Adipocyte (in vitro differentiated cells): ENCODE results near the gene CPA3.

Experiments
- DNase-seq: peaks from one replicate; pipeline ENCODE4 v3.0.0-alpha.2; 2015; ENCODE audit warnings: low read depth
- H3K27me3 ChIP-seq: replicated peaks from 2 replicates; pipeline ENCODE4 v1.7.0; 2013; ENCODE audit warnings: mild to moderate bottlenecking, low read length, moderate library complexity; ENCODE audit not compliant: control insufficient read depth, insufficient read depth
- H3K36me3 ChIP-seq: 2 replicates; pipeline ENCODE4 v1.7.0; 2013; ENCODE audit warnings: low read length, mild to moderate bottlenecking, moderate library complexity; ENCODE audit not compliant: control insufficient read depth, insufficient read depth, severe bottlenecking
- H3K4me1 ChIP-seq: 2 replicates; pipeline ENCODE4 v1.7.0; 2013; ENCODE audit warnings: mild to moderate bottlenecking, low read length, moderate library complexity; ENCODE audit not compliant: control insufficient read depth, insufficient read depth
- H3K4me3 ChIP-seq: 2 replicates; pipeline ENCODE4 v1.7.0; 2013; ENCODE audit warnings: mild to moderate bottlenecking, low read length, moderate library complexity
- H3K9ac ChIP-seq: 2 replicates; pipeline ENCODE4 v1.7.0; 2013; ENCODE audit warnings: mild to moderate bottlenecking, low read length, moderate library complexity
- H3K9me3 ChIP-seq: 2 replicates; pipeline ENCODE4 v1.7.0; 2013; ENCODE audit warnings: mild to moderate bottlenecking, low read length, moderate library complexity; ENCODE audit not compliant: control insufficient read depth

Gene CPA3, protein sequence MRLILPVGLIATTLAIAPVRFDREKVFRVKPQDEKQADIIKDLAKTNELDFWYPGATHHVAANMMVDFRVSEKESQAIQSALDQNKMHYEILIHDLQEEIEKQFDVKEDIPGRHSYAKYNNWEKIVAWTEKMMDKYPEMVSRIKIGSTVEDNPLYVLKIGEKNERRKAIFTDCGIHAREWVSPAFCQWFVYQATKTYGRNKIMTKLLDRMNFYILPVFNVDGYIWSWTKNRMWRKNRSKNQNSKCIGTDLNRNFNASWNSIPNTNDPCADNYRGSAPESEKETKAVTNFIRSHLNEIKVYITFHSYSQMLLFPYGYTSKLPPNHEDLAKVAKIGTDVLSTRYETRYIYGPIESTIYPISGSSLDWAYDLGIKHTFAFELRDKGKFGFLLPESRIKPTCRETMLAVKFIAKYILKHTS

DNA sequence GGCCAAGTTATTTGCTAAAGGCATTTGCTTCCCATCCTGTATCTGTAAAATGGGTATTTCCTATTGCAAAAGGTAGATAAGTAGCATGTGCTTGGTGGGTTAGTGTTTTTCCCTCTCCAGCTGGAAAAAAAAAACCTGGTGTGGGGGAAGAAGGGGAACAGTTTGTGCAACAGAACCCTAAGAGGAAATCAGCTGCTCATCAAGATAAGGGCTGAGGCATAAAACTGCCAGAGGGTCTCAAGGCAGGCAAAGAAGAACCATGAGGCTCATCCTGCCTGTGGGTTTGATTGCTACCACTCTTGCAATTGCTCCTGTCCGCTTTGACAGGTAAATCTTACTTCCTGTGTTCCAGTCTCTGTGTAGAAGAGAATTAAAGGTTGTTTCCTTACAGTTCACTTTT, at the start of gene CPA3:
TSS of gene CPA3 (plus strand) at position 248 of the 400 bp plus-strand sequence. CDS start at position 260, 12 bp downstream.
- no peak for DNase-seq

DNA sequence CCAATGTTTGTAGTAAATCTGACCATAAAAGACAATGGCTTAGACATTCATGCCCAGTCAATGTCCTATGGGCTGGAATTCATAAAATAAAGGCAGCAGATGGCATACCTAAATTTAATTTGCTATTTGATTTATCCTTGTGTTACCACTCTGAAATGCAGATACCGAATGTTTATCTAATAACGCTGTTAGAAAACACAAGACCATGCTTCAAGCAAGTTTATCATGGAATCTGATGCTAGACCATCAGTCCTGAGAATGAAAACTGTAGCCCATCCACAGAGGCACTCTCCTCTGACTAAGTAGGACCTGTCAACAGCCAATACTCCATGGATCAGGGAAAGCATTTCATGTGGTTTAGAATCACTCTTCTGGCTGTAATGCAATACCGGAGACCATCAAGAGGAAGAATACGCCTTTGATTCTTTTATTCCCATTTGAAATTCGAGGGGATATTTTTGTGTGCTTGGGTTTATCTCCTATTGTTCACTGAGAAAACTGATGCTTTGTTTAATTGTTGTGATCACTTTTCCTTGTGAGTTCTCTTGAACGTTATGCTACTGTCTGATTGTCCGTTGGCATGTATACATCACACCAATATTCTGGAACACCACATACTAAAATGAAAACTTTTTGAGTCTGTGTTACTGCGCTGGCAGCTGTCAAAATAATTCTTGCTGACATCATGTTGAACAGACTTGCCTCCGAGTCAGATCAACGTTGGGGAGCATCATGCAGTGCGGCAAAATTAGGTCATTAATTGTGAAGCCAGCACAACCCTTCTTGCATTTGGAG, 49.6 kb upstream of the CPA3 start:
- Histone ChIP-seq H3K9me3 (no peaks in the 10 kb centered on the region), H3K4me3 (no peak overlapping the region), H3K9ac (no peak overlapping the region), H3K4me1 (no peaks in the 10 kb centered on the region), H3K36me3 (no peaks in the 10 kb centered on the region), H3K27me3 (no peaks in the 10 kb centered on the region)
- no peak for DNase-seq

More for the DNA sequence above, at the start of gene CPA3:
- no peaks in the 10 kb centered on the region for H3K4me1 ChIP-seq
- H3K9me3 ChIP-seq: no peaks in the 10 kb centered on the region
- H3K27me3 ChIP-seq: no peaks in the 10 kb centered on the region
- H3K4me3 ChIP-seq: no peak within 1 kb of the TSS
- no peaks in the 10 kb centered on the region for H3K36me3 ChIP-seq
- H3K9ac ChIP-seq: no peak within 1 kb of the TSS

DNA sequence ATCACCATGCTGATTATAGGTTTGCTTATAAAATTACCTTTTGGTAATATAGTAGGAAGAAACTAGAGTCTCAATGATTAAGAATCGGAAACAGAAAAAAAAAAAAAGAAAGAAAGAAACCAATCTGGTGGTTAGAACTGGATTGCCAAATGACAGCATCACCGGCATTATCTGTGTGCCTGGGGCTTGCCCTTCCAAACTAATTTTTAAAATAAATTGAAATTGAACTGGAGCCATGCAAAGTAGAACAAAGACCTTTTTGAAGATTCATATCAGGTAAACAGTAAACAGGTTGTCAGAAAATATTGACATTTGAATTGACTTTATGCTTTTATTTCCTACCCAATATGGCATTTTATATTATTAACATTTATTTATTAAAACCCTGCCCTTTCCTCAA, 48.7 kb upstream of the CPA3 start:
- H3K9ac ChIP-seq: no peak overlapping the region
- H3K9me3 ChIP-seq: no peaks in the 10 kb centered on the region
- no peak overlapping the region for H3K4me3 ChIP-seq
- no peaks in the 10 kb centered on the region for H3K4me1 ChIP-seq
- no peaks in the 10 kb centered on the region for H3K36me3 ChIP-seq
- no peak for DNase-seq
- no peaks in the 10 kb centered on the region for H3K27me3 ChIP-seq

DNA sequence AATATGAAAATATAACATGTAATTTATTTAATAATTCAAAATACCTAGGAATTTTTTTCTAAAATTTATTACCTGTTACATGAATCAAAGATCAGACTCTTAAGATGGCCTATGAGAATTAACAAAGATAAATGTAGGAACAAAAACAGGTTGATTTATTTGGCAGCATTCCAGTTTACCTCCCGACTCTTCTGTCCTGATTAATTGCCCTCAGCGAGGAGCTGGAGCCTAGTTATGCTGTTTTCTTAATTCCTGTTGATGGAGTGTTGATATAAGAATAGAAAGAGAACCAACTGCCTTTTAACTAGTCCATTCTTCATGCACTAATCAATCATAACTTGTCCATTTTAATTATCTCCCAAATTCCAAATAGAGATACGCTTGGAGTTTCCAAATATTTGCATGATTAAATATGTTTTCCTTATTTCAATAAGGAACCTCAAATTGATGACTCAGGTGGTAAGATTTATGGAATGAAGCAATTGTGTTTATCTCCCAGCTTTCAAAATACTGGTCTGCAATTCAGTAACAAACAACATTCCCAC, 48.0 kb upstream of the CPA3 start:
- no peak for DNase-seq
- H3K36me3 ChIP-seq: no peaks in the 10 kb centered on the region
- no peaks in the 10 kb centered on the region for H3K4me1 ChIP-seq
- no peak overlapping the region for H3K4me3 ChIP-seq
- no peaks in the 10 kb centered on the region for H3K9me3 ChIP-seq
- H3K9ac ChIP-seq: no peak overlapping the region
- H3K27me3 ChIP-seq: no peaks in the 10 kb centered on the region

DNA sequence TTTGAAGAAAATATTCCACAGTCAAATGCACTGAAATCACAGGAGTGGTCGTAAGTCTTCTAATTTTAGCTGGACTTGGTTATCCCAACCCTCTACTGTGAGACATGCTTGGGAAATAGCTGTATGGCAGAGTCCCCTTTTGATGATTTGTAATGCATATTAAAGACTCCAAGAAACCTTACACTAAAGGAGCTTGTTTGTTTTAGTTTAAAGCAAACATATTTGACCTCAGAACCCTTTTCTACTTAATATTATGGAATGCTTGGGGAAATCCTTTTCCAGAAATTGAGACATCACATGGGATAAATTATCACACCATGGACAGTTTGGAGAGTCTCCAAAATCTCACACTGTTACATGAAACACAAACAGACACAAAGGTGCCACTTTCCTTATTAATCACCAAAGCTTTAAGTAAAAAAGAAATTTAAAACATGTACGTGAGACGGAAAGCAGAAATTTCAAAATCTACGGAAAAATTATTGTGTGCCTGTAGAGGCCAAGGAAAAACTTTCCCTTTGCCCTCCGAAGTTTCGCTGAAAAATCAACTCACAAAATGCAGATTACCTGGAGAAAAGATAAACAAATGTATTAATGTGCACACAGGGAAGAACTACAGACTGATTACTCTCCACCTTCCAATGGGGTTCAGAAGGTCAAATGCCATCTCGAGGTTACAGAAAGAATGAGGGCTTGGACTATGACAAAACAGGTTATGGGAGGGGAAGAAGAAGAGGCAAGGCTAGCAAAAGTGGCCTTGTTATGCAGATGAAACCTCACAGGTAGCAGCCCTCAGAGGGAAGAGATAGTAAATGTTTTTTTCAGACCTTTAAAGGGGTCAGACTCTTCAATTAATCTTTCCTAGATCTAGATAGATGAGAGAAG, 44.5 kb upstream of the CPA3 start:
- Histone ChIP-seq H3K4me1 (no peaks in the 10 kb centered on the region), H3K9ac (no peak overlapping the region), H3K27me3 (no peaks in the 10 kb centered on the region), H3K36me3 (no peaks in the 10 kb centered on the region), H3K4me3 (no peak overlapping the region), H3K9me3 (no peaks in the 10 kb centered on the region)
- DNase-seq: peak; percentile 4

DNA sequence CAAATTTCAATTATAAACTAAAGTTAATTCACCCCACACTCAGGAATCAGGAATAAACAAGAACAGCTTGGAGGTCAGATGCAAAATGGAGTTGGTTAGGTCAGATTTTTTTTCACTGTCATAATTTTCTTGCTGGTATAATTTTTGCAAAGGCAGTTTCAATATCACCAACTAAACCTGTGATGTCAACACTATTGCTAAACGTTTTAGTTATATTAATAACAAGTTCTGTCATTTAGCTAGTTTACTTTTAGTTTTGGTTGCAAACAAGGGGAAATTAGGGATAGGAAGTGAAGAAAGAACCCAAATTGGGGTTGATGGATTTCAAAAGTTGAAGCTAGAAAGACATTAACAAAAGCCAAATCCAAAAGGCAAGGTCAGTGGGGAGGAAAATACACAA, 42.1 kb upstream of the CPA3 start:
- no peak for DNase-seq
- Histone ChIP-seq H3K9me3 (no peaks in the 10 kb centered on the region), H3K4me3 (no peak overlapping the region), H3K4me1 (peaks cover 6% of the 10 kb centered on the region), H3K36me3 (no peaks in the 10 kb centered on the region), H3K27me3 (no peaks in the 10 kb centered on the region), H3K9ac (no peak overlapping the region)

DNA sequence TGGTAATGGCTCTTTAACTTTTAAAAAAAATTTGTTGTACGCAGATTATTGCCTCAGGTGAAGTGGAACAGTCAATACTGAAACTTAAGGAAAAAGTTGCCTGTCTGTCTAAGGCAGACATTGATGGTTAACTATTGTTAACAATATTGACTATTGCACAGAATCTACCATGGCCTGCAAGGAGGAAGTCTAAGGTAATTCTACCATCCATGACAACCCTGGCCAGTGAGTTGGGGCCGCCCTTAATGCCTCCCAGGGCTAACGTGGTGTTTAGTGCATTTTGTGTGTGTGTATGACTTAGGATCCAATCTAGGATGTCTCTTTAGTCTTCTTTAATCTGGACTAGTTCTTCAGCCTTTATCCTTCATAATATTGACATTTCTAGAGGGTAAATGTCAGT, 39.6 kb upstream of the CPA3 start:
- no peaks in the 10 kb centered on the region for H3K27me3 ChIP-seq
- no peaks in the 10 kb centered on the region for H3K9me3 ChIP-seq
- peaks cover 16% of the 10 kb centered on the region for H3K4me1 ChIP-seq

DNA sequence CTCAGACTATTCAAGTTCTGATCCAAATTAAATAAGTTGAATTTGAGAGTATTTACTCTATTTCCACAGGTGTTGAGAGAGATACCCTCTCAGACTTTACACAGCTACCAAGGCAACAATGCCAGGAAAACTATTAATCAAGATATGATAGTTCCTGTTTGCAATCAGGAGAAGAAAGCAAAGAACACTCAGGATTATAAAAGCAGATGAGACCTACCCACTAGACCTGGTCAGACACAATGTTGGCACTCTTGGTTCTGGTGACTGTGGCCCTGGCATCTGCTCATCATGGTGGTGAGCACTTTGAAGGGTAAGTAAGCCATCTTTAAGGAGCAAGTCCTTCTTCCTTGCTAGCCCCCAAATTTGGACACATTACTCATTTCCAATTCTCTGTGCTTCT, 37.5 kb upstream of the CPA3 start, which contains the start of gene CPB1:
TSS of gene CPB1 (plus strand) at position 227 of the 400 bp plus-strand sequence. CDS start at position 240, 13 bp downstream.
- no peak within 1 kb of the TSS for H3K4me3 ChIP-seq
- H3K9ac ChIP-seq: no peak within 1 kb of the TSS
- no peaks in the 10 kb centered on the region for H3K9me3 ChIP-seq
- peaks cover 16% of the 10 kb centered on the region for H3K4me1 ChIP-seq
- H3K27me3 ChIP-seq: no peaks in the 10 kb centered on the region
- no peaks in the 10 kb centered on the region for H3K36me3 ChIP-seq
- DNase-seq: no peak

More for the DNA sequence above, 39.6 kb upstream of the CPA3 start:
- Histone ChIP-seq H3K36me3 (no peaks in the 10 kb centered on the region), H3K4me3 (no peak overlapping the region), H3K9ac (no peak overlapping the region)
- no peak for DNase-seq

DNA sequence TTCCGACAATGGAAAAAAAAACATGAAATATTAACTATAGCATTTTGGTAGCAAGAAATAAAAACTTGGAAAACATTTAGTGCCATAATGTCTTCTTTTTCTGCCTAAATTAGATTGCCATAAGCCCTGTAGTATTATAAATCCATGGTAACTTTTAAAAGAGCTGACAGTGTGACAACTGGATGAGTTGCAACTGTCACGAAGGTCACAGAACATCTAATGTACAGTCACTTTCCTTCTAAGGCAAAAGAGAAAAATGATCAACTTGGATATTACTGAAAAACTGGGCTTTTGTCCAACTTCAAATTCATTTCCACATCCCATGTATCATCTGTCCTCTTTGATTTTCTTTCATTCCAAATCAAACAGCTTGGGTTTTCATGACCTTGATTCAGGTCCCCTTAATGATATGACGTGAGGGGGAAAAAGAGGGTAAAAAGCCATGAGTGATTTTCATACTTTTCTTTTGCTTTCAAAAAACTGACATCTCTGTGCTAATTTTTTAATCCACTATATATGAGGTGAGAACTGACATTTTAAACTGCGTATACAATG, 36.9 kb upstream of the CPA3 start:
- Histone ChIP-seq H3K9me3 (no peaks in the 10 kb centered on the region), H3K4me3 (no peak overlapping the region), H3K4me1 (peaks cover 16% of the 10 kb centered on the region), H3K36me3 (no peaks in the 10 kb centered on the region), H3K27me3 (no peaks in the 10 kb centered on the region), H3K9ac (no peak overlapping the region)
- peak; percentile 12 for DNase-seq

DNA sequence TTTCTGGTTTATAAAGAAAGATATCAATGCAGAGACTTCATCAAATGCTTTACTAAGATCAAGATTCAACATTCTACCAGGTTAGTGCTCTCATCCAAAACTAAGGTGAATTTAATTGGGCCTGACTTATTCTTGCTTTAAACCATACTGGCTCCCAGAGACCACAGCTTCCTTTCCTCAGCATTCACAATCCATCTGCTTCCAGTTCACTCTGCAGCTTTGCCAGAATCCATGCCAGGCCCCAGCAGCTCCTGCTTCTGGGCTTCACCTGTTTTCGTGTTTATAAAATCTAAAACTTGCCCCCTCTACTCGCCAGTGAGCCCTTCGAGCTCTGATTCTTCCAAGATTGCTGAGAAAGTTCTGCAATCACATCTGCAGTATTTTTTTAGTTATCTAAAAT, 35.2 kb upstream of the CPA3 start:
- DNase-seq: no peak
- no peaks in the 10 kb centered on the region for H3K9me3 ChIP-seq
- H3K4me1 ChIP-seq: peaks cover 16% of the 10 kb centered on the region
- H3K9ac ChIP-seq: no peak overlapping the region
- no peak overlapping the region for H3K4me3 ChIP-seq
- no peaks in the 10 kb centered on the region for H3K27me3 ChIP-seq
- no peaks in the 10 kb centered on the region for H3K36me3 ChIP-seq
